Activated T-helper 1 cell treated with anti-CD3 and anti-CD28 coated beads, Interleukin-2, amount 50 U/mL, for 16 hours (primary cell): ENCODE data around the gene MINDY1.

Experiments used
- DNase-seq, 2 donors: peaks; one replicate each; pipeline ENCODE4 v3.0.0-alpha.2; 2020; ENCODE audit warnings: low read depth in 1 of 2, low spot score in 1 of 2

MINDY1 gene

GRCh38 chr1:150967936-150968335 is 38.8 kb downstream of the MINDY1 start:
- DNase-seq: no peak

DNA sequence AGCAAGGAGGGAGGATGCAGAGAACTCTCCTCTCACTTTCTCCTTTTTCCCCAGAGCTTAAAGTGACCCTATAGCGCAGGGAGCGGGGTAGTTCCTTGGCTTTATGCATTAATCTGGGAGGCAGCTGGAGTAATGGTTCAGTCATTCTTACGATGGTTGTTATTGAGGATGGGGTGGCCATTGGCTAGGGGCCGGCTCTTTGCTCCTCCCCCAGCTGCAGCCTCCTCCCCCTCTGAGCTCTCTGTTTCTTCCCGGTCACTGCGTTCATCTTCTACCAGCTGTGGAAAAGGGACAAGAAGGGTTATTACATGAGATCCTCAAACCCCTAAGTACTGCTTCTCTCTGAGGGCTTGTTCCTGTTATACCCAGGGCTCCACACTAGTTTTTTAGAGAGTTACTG is 40.7 kb downstream of the MINDY1 start:
- DNase-seq: no peak

GRCh38 chr1:150965605-150966004 is 41.1 kb downstream of the MINDY1 start:
- DNase-seq: no peak

- DNase-seq: no peak
These were observed 42.6 kb downstream of the MINDY1 start for GRCh38 chr1:150964164-150964489.

DNA sequence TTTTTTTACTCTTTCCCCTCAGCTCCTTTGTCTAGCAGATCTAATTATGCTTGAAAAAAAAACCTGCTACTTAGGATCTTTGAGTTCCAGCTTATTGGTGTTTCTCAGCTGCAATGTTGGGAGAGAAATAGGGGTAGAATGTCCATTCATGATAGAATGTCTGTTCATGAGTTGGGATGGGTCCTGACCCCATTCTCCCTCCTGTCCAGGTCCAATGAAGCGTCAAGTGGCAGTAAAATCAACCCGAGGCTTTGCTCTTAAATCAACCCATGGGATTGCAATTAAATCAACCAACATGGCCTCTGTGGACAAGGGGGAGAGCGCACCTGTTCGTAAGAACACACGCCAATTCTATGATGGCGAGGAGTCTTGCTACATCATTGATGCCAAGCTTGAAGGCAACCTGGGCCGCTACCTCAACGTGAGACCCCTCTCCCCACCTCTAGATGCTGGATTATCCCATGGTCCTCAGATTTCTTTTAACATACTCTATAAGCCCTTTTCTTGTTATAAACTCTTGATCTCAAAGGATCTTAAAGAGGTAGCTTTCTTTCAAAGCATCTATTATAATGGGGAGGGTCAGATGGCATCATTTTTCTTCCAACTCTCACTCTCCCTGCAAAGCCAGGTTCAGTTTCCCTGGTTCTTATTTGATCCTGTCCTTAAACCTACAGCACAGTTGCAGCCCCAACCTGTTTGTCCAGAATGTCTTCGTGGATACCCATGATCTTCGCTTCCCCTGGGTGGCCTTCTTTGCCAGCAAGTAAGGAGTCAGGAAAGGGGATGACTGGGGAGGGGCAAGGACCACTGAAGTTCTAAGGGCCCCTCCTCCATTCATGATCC is 43.2 kb downstream of the MINDY1 start:
- no peak for DNase-seq

- no peak for DNase-seq
These were observed 44.9 kb downstream of the MINDY1 start for GRCh38 chr1:150961756-150962155.

GRCh38 chr1:150960646-150961045 is 46.1 kb downstream of the MINDY1 start:
- DNase-seq: no peak

DNA sequence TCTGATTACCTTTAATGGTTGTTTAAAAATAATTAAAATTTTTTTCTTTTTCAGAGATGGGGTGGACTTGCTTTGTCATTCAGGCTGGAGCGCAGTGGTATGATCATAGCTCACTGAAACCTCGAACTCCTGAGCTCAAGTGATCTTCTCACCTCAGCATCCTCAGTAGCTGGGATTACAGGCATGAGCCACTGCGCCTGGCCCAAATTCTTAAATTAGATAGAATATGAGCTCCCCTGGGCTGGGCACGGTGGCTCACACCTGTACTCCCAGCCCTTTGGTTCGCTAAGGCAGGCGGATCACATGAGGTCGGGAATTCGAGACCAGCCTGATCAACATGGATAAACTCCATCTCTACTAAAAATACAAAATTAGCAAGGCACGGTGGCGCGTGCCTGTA is 49.0 kb downstream of the MINDY1 start:
- DNase-seq: no peak

DNA sequence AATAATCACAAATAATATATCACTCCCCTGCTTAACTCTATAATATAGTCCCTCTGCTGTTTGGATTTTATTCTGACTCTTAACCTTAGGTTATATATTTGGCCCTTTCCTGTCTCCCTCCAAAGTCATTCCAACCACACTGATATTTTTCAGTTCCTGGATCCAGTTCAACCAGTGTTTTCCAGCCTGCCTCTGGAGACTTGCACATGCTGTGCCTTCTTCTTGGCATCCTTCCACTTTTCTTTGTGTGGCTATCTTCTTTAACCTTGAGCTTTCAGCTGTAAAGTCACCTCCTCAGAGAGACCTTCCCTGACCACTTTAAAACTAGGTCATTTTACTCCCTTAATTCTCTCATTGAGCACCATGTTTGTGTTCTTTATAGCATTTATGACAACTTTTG is 51.4 kb downstream of the MINDY1 start:
- DNase-seq: no peak

GRCh38 chr1:150954708-150955107 is 52.0 kb downstream of the MINDY1 start:
- DNase-seq: no peak
